HepG2 (cell line): Measurements from ENCODE around the gene RNF208. TPM values are rescaled to one million over a fixed set of nuclear protein-coding genes. Genes with fewer than 3 reads are reported as not detected.
A peak's percentile ranks its signal among the peaks of the same experiment; 100 is the strongest.

Source experiments
- ATAC-seq: fragments of 200-7000 bp; cut with Tn5 transposase; 3 replicates; pipeline ENCODE4 v1.9.1; 2020; ENCODE audit warnings: mild to moderate bottlenecking, moderate library complexity
- BruUV-seq: library from RNA; stranded (reverse); fragments of 400-500 nt; replicated peaks from 2 replicates; lab custom pipeline; 2021; lab: Mats Ljungman, UMichigan
- CTCF ChIA-PET: fragments of 300-600 bp; formaldehyde crosslinking; extraction: SDS; loops from one replicate; lab custom pipeline; 2021; ENCODE audit warnings: low total read pairs, inconsistent platforms, low intra/inter-chr PET ratio; lab: Yijun Ruan, JAX
- POLR2A ChIA-PET: fragments of 350-600 bp; sonication (Branson Sonifier 250); formaldehyde crosslinking; loops from one replicate; lab custom pipeline; 2020; ENCODE audit warnings: antibody characterized with exemption, inconsistent platforms; lab: Yijun Ruan, JAX
- DNase-seq: peaks from one replicate; pipeline ENCODE4 v3.0.0-alpha.2; 2015; ENCODE audit warnings: low spot score
- FAIRE-seq: peaks from 3 replicates; lab custom pipeline; 2011; peaks lifted over from hg19 to GRCh38; lab: Jason Lieb, UNC
- H2AFZ ChIP-seq: one replicate; pipeline ENCODE4 v1.6.1; 2011; ENCODE audit warnings: low read length, inconsistent platforms
- H3K27ac ChIP-seq: fragments of 300-600 bp; 3 replicates; pipeline ENCODE4 v1.8.0; 2011; ENCODE audit warnings: mixed run types, mild to moderate bottlenecking, mixed read lengths, low read length, inconsistent platforms; ENCODE audit not compliant: insufficient read depth; ENCODE audit errors: extremely low read length
- H3K27me3 ChIP-seq, 2 experiments: fragments of 200-600 bp in 1 of 2; 2 replicates in 1 of 2; 3 replicates in 1 of 2; pipeline versions ENCODE4 v1.6.0 to v1.8.0; 2011; ENCODE audit warnings: low read length in 2 of 2, mild to moderate bottlenecking in 2 of 2, moderate library complexity in 2 of 2, inconsistent platforms in 1 of 2; ENCODE audit not compliant: insufficient read depth in 2 of 2, control insufficient read depth in 1 of 2
- H3K36me3 ChIP-seq, 2 experiments: fragments of 200-600 bp in 1 of 2; replicated peaks in 1 of 2; 2 replicates in 1 of 2; 3 replicates in 1 of 2; pipeline versions ENCODE4 v1.5.1 to v1.8.0; 2011; ENCODE audit warnings: low read length in 2 of 2, inconsistent platforms in 1 of 2; ENCODE audit not compliant: insufficient read depth in 2 of 2, control insufficient read depth in 1 of 2
- H3K4me1 ChIP-seq: 2 replicates; pipeline ENCODE4 v1.5.1; 2012; ENCODE audit warnings: low read length, inconsistent platforms; ENCODE audit not compliant: insufficient read depth
- H3K4me2 ChIP-seq: 2 replicates; pipeline ENCODE4 v1.6.0; 2011; ENCODE audit warnings: low read depth, low read length, inconsistent platforms
- H3K4me3 ChIP-seq, 3 experiments: fragments of 200-600 bp in 1 of 3; sonication (generic), shearing (Covaris generic) in 1 of 3; replicated peaks in 1 of 3; 2 replicates each; pipeline ENCODE4 v1.5.1; 2011 to 2016; ENCODE audit warnings: low read length in 3 of 3, inconsistent platforms in 2 of 3, low read depth in 2 of 3, mild to moderate bottlenecking in 2 of 3, control low read depth in 1 of 3, mixed read lengths in 1 of 3; ENCODE audit not compliant: insufficient read depth in 1 of 3
- H3K79me2 ChIP-seq: one replicate; pipeline ENCODE4 v1.6.1; 2011; ENCODE audit warnings: low read length, inconsistent platforms; ENCODE audit not compliant: insufficient read depth
- H3K9ac ChIP-seq: 2 replicates; pipeline ENCODE4 v1.6.0; 2011; ENCODE audit warnings: mild to moderate bottlenecking, low read depth, low read length, inconsistent platforms; ENCODE audit not compliant: insufficient read depth
- H3K9me3 ChIP-seq: 2 replicates; pipeline ENCODE4 v1.5.1; 2012; ENCODE audit warnings: mild to moderate bottlenecking, low read length
- H4K20me1 ChIP-seq: 2 replicates; pipeline ENCODE4 v1.6.0; 2011; ENCODE audit warnings: inconsistent platforms, mild to moderate bottlenecking, low read length, moderate library complexity; ENCODE audit not compliant: insufficient read depth
- AGO1 ChIP-seq: fragments of 200-400 bp; formaldehyde crosslinking; IDR thresholded peaks from 2 replicates; pipeline ENCODE4 v1.6.1; 2017; ENCODE audit warnings: mild to moderate bottlenecking, low read depth, low read length, moderate library complexity; ENCODE audit not compliant: poor library complexity, severe bottlenecking
- AGO2 ChIP-seq: fragments of 200-400 bp; formaldehyde crosslinking; optimal IDR thresholded peaks from 2 replicates; pipeline ENCODE3; 2017; ENCODE audit warnings: mild to moderate bottlenecking, low read depth, low read length, moderate library complexity
- PHF8 ChIP-seq: sonication (generic); formaldehyde crosslinking; IDR thresholded peaks from 2 replicates; pipeline ENCODE4 v1.5.0; 2020; ENCODE audit warnings: missing genetic modification reagents
- POLR2G ChIP-seq: fragments of 200-400 bp; formaldehyde crosslinking; IDR thresholded peaks from 2 replicates; pipeline ENCODE4 v1.6.1; 2018; ENCODE audit warnings: mild to moderate bottlenecking, low read depth, low read length, moderate library complexity
- RXRB ChIP-seq: IDR thresholded peaks from 2 replicates; pipeline ENCODE4 v1.6.1; 2016; ENCODE audit warnings: borderline replicate concordance, missing genetic modification reagents, missing compliant biosample characterization
- SRY ChIP-seq: sonication (generic); formaldehyde crosslinking; IDR thresholded peaks from 2 replicates; pipeline ENCODE4 v1.8.0; 2022; ENCODE audit warnings: mild to moderate bottlenecking, missing genetic modification reagents
- ZBTB38 ChIP-seq: sonication (generic); formaldehyde crosslinking; IDR thresholded peaks from 2 replicates; pipeline ENCODE4 v1.5.1; 2020; ENCODE audit warnings: mild to moderate bottlenecking, missing genetic modification reagents
- ZBTB8A ChIP-seq: sonication (generic); formaldehyde crosslinking; IDR thresholded peaks from 2 replicates; pipeline ENCODE4 v1.4.0; 2020; ENCODE audit warnings: mild to moderate bottlenecking, low read depth, missing genetic modification reagents, borderline replicate concordance
- ZFX ChIP-seq: sonication (generic); formaldehyde crosslinking; IDR thresholded peaks from 2 replicates; pipeline ENCODE4 v1.4.0; 2020; ENCODE audit warnings: mild to moderate bottlenecking, low read depth, missing genetic modification reagents, moderate library complexity
- ZNF749 ChIP-seq: sonication (generic); formaldehyde crosslinking; IDR thresholded peaks from 2 replicates; pipeline ENCODE4 v1.8.0; 2022; ENCODE audit warnings: mild to moderate bottlenecking, missing genetic modification reagents, moderate library complexity, borderline replicate concordance
- WGBS: methylation state at CpG from one replicate; pipeline ENCODE4 v1.1.6; 2017; ENCODE audit warnings: low lambda C conversion rate; 5-methylcytosine and 5-hydroxymethylcytosine counted together
- in situ Hi-C: cut with HindIII; loops from 2 replicates; pipeline ENCODE4 v1.10.0; 2017; ENCODE audit warnings: low pct_unique_long_range_greater_than_20kb; ENCODE audit not compliant: extremely low pct_ligation_motif_present
- intact Hi-C: fragments of 100-400 bp; cut with micrococcal nuclease; formaldehyde crosslinking; loops from one replicate; pipeline ENCODE4 v1.10.0; 2022; ENCODE audit not compliant: unreplicated experiment
- polyA plus RNA-seq, 8 experiments: library from polyadenylated mRNA; depleted of rRNA in 3 of 8; stranded (reverse) in 7 of 8; unstranded in 1 of 8; fragments of >200 nt; fragmentation: Illumina TruSeq in 4 of 8; extraction: Trizol in 4 of 8; gene quantifications; 2 replicates each; pipeline versions ENCODE4 v1.2.1 to v1.2.3, GENCODE V29; 2011 to 2016; ENCODE audit warnings: low read depth in 4 of 8, missing spikeins in 1 of 8, mixed read lengths in 1 of 8; ENCODE audit not compliant: insufficient read depth in 1 of 8
- total RNA-seq, 5 experiments: library from RNA; depleted of rRNA; stranded (reverse); fragments of >200 nt; fragmentation: Illumina TruSeq; extraction: Trizol; gene quantifications; 2 replicates each; pipeline ENCODE4 v1.2.3, GENCODE V29; 2016; ENCODE audit warnings: low read depth in 1 of 5
- TF ChIP-seq, protein P1 (sequence below): sonication (generic); formaldehyde crosslinking; IDR thresholded peaks from 2 replicates; pipeline ENCODE4 v1.9.0; 2021; ENCODE audit warnings: missing genetic modification reagents, mild to moderate bottlenecking, borderline replicate concordance
- TF ChIP-seq, protein P2 (sequence below): sonication (generic); formaldehyde crosslinking; IDR thresholded peaks from 2 replicates; pipeline ENCODE4 v1.5.0; 2020; ENCODE audit warnings: mild to moderate bottlenecking, missing genetic modification reagents, moderate library complexity
- TF ChIP-seq, protein P3 (sequence below), 2 experiments: sonication (generic) in 1 of 2; formaldehyde crosslinking in 1 of 2; IDR thresholded peaks; 2 replicates each; pipeline versions ENCODE4 v1.4.0 to v1.6.1; 2016 to 2020; ENCODE audit warnings: borderline replicate concordance in 1 of 2, low read depth in 1 of 2, mild to moderate bottlenecking in 1 of 2, missing genetic modification reagents in 1 of 2

RNF208 gene
- total and polyA plus RNA-seq, 2 of the 13 experiments (the other 11 are each of a cell fraction or from before 2014, with no cell fraction given), result 1.6 to 2.1 TPM

DNA sequence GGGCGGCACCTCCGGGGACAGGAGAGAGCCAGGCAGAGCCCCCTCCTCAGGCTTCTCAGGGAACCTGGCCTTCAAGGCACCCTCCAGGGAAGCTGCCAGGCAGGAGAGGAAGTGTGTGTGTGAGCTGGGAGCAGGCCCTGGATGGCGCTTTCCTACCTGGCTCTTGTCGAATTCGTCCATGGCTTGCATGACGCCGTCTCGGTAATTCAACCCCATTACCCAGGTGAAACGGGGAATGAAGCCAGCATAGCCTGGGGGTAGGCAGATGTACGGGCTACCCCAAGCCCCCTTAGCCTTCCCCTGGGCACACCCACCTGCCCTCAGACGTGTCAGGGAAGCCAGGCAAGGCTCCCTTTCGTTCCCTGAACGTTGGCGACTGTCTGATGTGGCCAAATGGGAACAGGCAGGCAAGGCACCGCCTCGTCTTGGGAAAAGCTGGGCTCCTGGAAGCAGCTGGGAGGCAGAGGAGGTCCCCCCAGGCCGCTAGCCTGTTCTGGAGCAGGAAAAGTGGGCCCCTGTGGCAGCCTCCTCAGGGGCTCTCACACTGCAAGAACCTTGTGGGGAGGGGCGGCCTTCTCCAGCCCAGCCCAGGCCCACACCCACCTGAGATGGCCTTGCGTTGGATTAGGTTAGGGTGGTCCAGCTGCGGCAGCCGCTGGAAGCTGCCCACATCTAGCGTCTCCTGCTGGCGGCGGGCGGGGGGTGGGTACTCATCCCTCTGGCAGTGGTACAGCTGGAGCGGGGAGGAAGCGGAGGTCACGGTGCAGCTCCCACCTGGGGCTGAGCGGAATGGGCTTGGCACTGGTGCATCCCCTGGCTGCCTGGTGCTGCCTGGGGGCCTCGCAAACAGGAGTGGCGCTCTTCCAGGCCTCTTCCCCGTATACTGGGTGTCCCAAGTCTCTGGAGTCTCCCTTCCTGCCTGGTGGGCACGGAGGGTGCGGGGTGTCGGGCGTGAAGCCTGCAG lies 22.7 kb upstream of the RNF208 start:
- no TSS peak for BruUV-seq
- intact Hi-C loops (no loop called here), in situ Hi-C loops (no loop called here)
- Histone ChIP-seq H3K9me3 (no peaks in the 10 kb centered on the region), H3K4me2 (peak overlapping the region; percentile 40), H3K27me3 (peaks cover 2 to 9% of the 10 kb centered on the region in 2 experiments; a peak in 2 of 5 replicates), H2AFZ (no peak overlapping the region), H3K4me3 (no peak overlapping the region), H3K36me3 (peaks cover 4 to 19% of the 10 kb centered on the region in 2 experiments; a peak in 4 of 5 replicates), H3K79me2 (peaks cover 25% of the 10 kb centered on the region), H4K20me1 (peaks cover 27% of the 10 kb centered on the region), H3K4me1 (peaks cover 64% of the 10 kb centered on the region), H3K27ac (no peak overlapping the region), H3K9ac (no peak overlapping the region)
- ChIA-PET POLR2A (interaction anchor here (1.2 to 7.7 kb wide), 3 partner anchors 11 to 56 kb away, joined by 5 to 317 read pairs (median 5); partner anchors contain the start of genes ANAPC2, NELFB, SSNA1 and STPG3), CTCF (no interaction called here)
- peak; percentile 4 for ATAC-seq
- WGBS, result 74% methylated on average over 15 of the region's 36 CpGs
- no peak for DNase-seq
- no peak for FAIRE-seq
- TF ChIP-seq ZNF749 (CRISPR knock-in tag) (no peak), POLR2G (peak; percentile 29), RXRB (CRISPR knock-in tag) (no peak), AGO2 (peak; percentile 70), AGO1 (peak; percentile 92), ZBTB8A (CRISPR knock-in tag) (no peak), SRY (CRISPR knock-in tag) (0 out of 2 replicates have a peak, but pooled peaks have one; percentile 19), PHF8 (no peak), ZBTB38 (CRISPR knock-in tag) (peak; percentile 15; the same call in 1 of the 2 replicates), ZFX (CRISPR knock-in tag) (peak; percentile 25; the same call in 1 of the 2 replicates)
- TF ChIP-seq, protein P1, sequence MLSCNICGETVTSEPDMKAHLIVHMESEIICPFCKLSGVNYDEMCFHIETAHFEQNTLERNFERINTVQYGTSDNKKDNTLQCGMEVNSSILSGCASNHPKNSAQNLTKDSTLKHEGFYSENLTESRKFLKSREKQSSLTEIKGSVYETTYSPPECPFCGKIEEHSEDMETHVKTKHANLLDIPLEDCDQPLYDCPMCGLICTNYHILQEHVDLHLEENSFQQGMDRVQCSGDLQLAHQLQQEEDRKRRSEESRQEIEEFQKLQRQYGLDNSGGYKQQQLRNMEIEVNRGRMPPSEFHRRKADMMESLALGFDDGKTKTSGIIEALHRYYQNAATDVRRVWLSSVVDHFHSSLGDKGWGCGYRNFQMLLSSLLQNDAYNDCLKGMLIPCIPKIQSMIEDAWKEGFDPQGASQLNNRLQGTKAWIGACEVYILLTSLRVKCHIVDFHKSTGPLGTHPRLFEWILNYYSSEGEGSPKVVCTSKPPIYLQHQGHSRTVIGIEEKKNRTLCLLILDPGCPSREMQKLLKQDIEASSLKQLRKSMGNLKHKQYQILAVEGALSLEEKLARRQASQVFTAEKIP, result no peak
- TF ChIP-seq, protein P2, sequence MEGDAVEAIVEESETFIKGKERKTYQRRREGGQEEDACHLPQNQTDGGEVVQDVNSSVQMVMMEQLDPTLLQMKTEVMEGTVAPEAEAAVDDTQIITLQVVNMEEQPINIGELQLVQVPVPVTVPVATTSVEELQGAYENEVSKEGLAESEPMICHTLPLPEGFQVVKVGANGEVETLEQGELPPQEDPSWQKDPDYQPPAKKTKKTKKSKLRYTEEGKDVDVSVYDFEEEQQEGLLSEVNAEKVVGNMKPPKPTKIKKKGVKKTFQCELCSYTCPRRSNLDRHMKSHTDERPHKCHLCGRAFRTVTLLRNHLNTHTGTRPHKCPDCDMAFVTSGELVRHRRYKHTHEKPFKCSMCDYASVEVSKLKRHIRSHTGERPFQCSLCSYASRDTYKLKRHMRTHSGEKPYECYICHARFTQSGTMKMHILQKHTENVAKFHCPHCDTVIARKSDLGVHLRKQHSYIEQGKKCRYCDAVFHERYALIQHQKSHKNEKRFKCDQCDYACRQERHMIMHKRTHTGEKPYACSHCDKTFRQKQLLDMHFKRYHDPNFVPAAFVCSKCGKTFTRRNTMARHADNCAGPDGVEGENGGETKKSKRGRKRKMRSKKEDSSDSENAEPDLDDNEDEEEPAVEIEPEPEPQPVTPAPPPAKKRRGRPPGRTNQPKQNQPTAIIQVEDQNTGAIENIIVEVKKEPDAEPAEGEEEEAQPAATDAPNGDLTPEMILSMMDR (CRISPR knock-in tag), result peak; percentile 27; the same call in 1 of the 2 replicates
- TF ChIP-seq, protein P3, sequence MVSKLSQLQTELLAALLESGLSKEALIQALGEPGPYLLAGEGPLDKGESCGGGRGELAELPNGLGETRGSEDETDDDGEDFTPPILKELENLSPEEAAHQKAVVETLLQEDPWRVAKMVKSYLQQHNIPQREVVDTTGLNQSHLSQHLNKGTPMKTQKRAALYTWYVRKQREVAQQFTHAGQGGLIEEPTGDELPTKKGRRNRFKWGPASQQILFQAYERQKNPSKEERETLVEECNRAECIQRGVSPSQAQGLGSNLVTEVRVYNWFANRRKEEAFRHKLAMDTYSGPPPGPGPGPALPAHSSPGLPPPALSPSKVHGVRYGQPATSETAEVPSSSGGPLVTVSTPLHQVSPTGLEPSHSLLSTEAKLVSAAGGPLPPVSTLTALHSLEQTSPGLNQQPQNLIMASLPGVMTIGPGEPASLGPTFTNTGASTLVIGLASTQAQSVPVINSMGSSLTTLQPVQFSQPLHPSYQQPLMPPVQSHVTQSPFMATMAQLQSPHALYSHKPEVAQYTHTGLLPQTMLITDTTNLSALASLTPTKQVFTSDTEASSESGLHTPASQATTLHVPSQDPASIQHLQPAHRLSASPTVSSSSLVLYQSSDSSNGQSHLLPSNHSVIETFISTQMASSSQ (IDR thresholded peaks at IDR 0.05; ENCODE audit: low read depth), result no peak
- TF ChIP-seq, protein P3 (CRISPR knock-in tag; IDR thresholded peaks at IDR 0.05; ENCODE audit: borderline replicate concordance), result peak; percentile 17; the same call in 1 of the 2 replicates
